WTC11 (cell line): ENCODE data around the gene ATP6V1F. TPM values are rescaled to one million over a fixed set of nuclear protein-coding genes. Genes with fewer than 3 reads are reported as not detected.

Source experiments
- ATAC-seq: fragments of 200-7000 bp; cut with Tn5 transposase; 2 replicates; pipeline ENCODE4 v1.10.0; 2021; ENCODE audit warnings: mild to moderate bottlenecking, moderate library complexity
- CTCF ChIA-PET: fragments of 300-600 bp; sonication (Branson Sonifier 250); formaldehyde crosslinking; loops from one replicate; lab custom pipeline; 2021; ENCODE audit warnings: antibody characterized with exemption; lab: Charles Lee
- POLR2A ChIA-PET: fragments of 350-600 bp; sonication (Branson Sonifier 250); formaldehyde crosslinking; loops from one replicate; lab custom pipeline; 2021; ENCODE audit warnings: antibody characterized with exemption; lab: Charles Lee
- DNase-seq: peaks from one replicate; pipeline ENCODE4 v3.0.0; 2021; ENCODE audit warnings: low spot score
- H3K27ac Mint-ChIP-seq: 2 replicates; pipeline ENCODE4 v1.8.0; 2021; ENCODE audit warnings: mixed read lengths
- H3K27me3 Mint-ChIP-seq: 2 replicates; pipeline ENCODE4 v1.8.0; 2021; ENCODE audit warnings: low read depth, mild to moderate bottlenecking, moderate library complexity, mixed read lengths
- H3K36me3 Mint-ChIP-seq: 2 replicates; pipeline ENCODE4 v1.8.0; 2021; ENCODE audit warnings: mixed read lengths
- H3K4me1 Mint-ChIP-seq: 2 replicates; pipeline ENCODE4 v1.8.0; 2022; ENCODE audit warnings: mixed read lengths
- H3K4me3 Mint-ChIP-seq: 2 replicates; pipeline ENCODE4 v1.8.0; 2021; ENCODE audit warnings: mild to moderate bottlenecking, moderate library complexity, mixed read lengths
- H3K9me3 Mint-ChIP-seq: 2 replicates; pipeline ENCODE4 v1.8.0; 2021; ENCODE audit warnings: mixed read lengths
- ATF1 ChIP-seq: sonication (generic); formaldehyde crosslinking; IDR thresholded peaks from 2 replicates; pipeline ENCODE4 v1.8.1; 2023; ENCODE audit warnings: mild to moderate bottlenecking, moderate library complexity, missing genetic modification reagents
- CBFB ChIP-seq: sonication (generic); formaldehyde crosslinking; IDR thresholded peaks from 2 replicates; pipeline ENCODE4 v1.8.1; 2022; ENCODE audit warnings: mild to moderate bottlenecking, low read depth, missing genetic modification reagents
- ELF4 ChIP-seq: sonication (generic); formaldehyde crosslinking; IDR thresholded peaks from 2 replicates; pipeline ENCODE4 v1.8.1; 2022; ENCODE audit warnings: low read depth, mild to moderate bottlenecking, moderate library complexity, missing genetic modification reagents
- ETV6 ChIP-seq: sonication (generic); formaldehyde crosslinking; IDR thresholded peaks from 2 replicates; pipeline ENCODE4 v1.8.1; 2022; ENCODE audit warnings: mild to moderate bottlenecking, missing genetic modification reagents
- FOXJ3 ChIP-seq: sonication (generic); formaldehyde crosslinking; IDR thresholded peaks from 2 replicates; pipeline ENCODE4 v1.9.0; 2021; ENCODE audit warnings: missing genetic modification reagents, mild to moderate bottlenecking, borderline replicate concordance
- FOXK1 ChIP-seq: sonication (generic); formaldehyde crosslinking; IDR thresholded peaks from 2 replicates; pipeline ENCODE4 v1.8.0; 2022; ENCODE audit warnings: mild to moderate bottlenecking, moderate library complexity, missing genetic modification reagents
- GTF2I ChIP-seq: fragments of 250-450 bp; sonication (Bioruptor Pico); conservative IDR thresholded peaks from 2 replicates; pipeline ENCODE4 v1.4.0; 2021; ENCODE audit warnings: mild to moderate bottlenecking
- MYBL2 ChIP-seq: sonication (generic); formaldehyde crosslinking; IDR thresholded peaks from 2 replicates; pipeline ENCODE4 v1.8.1; 2023; ENCODE audit warnings: mild to moderate bottlenecking, moderate library complexity, missing genetic modification reagents
- NR2C2 ChIP-seq: sonication (generic); formaldehyde crosslinking; IDR thresholded peaks from 2 replicates; pipeline ENCODE4 v1.8.0; 2022; ENCODE audit warnings: mild to moderate bottlenecking, missing genetic modification reagents
- PRRX2 ChIP-seq: fragments of 250-450 bp; sonication (Bioruptor Pico); IDR thresholded peaks from 2 replicates; pipeline ENCODE4 v1.8.0; 2021; ENCODE audit warnings: mild to moderate bottlenecking
- SMAD4 ChIP-seq: sonication (generic); formaldehyde crosslinking; IDR thresholded peaks from 2 replicates; pipeline ENCODE4 v1.8.0; 2022; ENCODE audit warnings: mild to moderate bottlenecking, missing genetic modification reagents
- SP1 ChIP-seq: sonication (generic); formaldehyde crosslinking; conservative IDR thresholded peaks from 2 replicates; pipeline ENCODE4 v1.8.1; 2022; ENCODE audit warnings: missing genetic modification reagents
- TCF7 ChIP-seq: sonication (generic); formaldehyde crosslinking; IDR thresholded peaks from 2 replicates; pipeline ENCODE4 v1.8.0; 2022; ENCODE audit warnings: mild to moderate bottlenecking, low read depth, missing genetic modification reagents, moderate library complexity
- ZNF121 ChIP-seq: sonication (generic); formaldehyde crosslinking; IDR thresholded peaks from 2 replicates; pipeline ENCODE4 v1.8.0; 2023; ENCODE audit warnings: missing genetic modification reagents
- ZNF138 ChIP-seq: sonication (generic); formaldehyde crosslinking; conservative IDR thresholded peaks from 2 replicates; pipeline ENCODE4 v1.8.1; 2022; ENCODE audit warnings: mild to moderate bottlenecking, moderate library complexity, missing genetic modification reagents
- ZNF263 ChIP-seq: sonication (generic); formaldehyde crosslinking; IDR thresholded peaks from 2 replicates; pipeline ENCODE4 v1.8.1; 2022; ENCODE audit warnings: low read depth, mild to moderate bottlenecking, moderate library complexity, missing genetic modification reagents
- ZNF423 ChIP-seq: fragments of 250-450 bp; sonication (Bioruptor Pico); IDR thresholded peaks from 2 replicates; pipeline ENCODE4 v2.1.2; 2022; ENCODE audit warnings: mild to moderate bottlenecking, moderate library complexity
- total RNA-seq: library from RNA; stranded (reverse); gene quantifications from 3 replicates; pipeline ENCODE4 v1.2.3, GENCODE V29; 2021
- TF ChIP-seq, protein P1 (sequence below): sonication (generic); formaldehyde crosslinking; IDR thresholded peaks from 2 replicates; pipeline ENCODE4 v1.8.1; 2022; ENCODE audit warnings: missing genetic modification reagents, borderline replicate concordance
- TF ChIP-seq, protein P2 (sequence below): fragments of 250-450 bp; sonication (Bioruptor Pico); IDR thresholded peaks from 2 replicates; pipeline ENCODE4 v2.1.2; 2022; ENCODE audit warnings: mild to moderate bottlenecking, moderate library complexity
- TF ChIP-seq, protein P3 (sequence below): sonication (generic); formaldehyde crosslinking; IDR thresholded peaks from 2 replicates; pipeline ENCODE4 v1.8.0; 2022; ENCODE audit warnings: mild to moderate bottlenecking, missing genetic modification reagents
- TF ChIP-seq, protein P4 (sequence below): fragments of 250-450 bp; sonication (Bioruptor Pico); conservative IDR thresholded peaks from 2 replicates; pipeline ENCODE4 v1.9.0; 2021; ENCODE audit warnings: mild to moderate bottlenecking
- TF ChIP-seq, protein P5 (sequence below): sonication (generic); formaldehyde crosslinking; IDR thresholded peaks from 2 replicates; pipeline ENCODE4 v1.8.0; 2022; ENCODE audit warnings: missing genetic modification reagents

Gene ATP6V1F
- total RNA-seq, 1 experiment from 2014 or later, result 117 TPM

DNA sequence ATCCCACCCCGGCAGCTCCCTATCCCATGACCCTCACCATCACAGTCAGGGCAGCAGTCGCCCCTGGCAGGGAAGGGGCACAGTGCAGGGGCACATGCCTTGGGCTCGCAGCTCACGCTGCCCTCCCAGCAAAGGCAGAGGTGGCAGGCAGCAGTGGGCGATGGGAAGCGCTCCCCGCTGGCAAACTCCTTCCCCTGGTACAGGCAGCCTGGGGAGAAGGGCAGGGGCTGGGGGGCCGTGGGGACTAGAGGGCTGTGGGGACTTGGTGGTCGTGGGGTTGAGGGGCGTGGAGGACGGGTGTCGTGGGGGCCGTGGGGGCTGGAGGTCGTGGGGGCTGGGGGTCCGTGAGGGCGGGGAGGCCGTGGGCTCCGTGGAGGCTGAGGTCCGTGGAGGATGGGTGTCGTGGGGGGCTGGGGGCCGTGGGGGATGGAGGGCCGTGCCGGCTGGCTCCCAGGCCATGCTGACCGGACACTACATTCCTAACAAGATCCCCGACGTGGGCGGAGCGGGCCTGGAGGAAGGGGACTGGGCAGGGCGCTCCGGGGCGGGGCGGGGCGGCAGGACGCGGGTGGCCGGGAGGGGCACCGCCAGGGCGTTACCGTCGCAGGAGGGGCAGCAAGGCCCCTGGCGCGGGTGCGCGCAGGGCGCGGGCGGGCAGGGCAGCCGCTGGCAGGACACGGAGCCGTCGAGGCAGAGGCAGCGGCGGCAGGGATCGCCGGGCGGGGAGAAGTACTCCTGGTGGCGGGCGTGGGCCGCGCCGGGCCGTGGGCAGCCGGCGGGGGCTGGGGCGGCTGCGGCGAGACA is 27.9 kb downstream of the ATP6V1F start (continued):
- TF ChIP-seq TCF7 (CRISPR knock-in tag), result no peak
- TF ChIP-seq, protein P1, sequence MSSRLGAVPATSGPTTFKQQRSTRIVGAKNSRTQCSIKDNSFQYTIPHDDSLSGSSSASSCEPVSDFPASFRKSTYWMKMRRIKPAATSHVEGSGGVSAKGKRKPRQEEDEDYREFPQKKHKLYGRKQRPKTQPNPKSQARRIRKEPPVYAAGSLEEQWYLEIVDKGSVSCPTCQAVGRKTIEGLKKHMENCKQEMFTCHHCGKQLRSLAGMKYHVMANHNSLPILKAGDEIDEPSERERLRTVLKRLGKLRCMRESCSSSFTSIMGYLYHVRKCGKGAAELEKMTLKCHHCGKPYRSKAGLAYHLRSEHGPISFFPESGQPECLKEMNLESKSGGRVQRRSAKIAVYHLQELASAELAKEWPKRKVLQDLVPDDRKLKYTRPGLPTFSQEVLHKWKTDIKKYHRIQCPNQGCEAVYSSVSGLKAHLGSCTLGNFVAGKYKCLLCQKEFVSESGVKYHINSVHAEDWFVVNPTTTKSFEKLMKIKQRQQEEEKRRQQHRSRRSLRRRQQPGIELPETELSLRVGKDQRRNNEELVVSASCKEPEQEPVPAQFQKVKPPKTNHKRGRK (CRISPR knock-in tag), result no peak
- no peak for TF ChIP-seq MYBL2 (CRISPR knock-in tag)
- TF ChIP-seq PRRX2 (CRISPR knock-in tag), result no peak
- TF ChIP-seq NR2C2 (CRISPR knock-in tag), result no peak
- no peak for TF ChIP-seq FOXJ3 (CRISPR knock-in tag)
- no peak for TF ChIP-seq ELF4 (CRISPR knock-in tag)

DNA sequence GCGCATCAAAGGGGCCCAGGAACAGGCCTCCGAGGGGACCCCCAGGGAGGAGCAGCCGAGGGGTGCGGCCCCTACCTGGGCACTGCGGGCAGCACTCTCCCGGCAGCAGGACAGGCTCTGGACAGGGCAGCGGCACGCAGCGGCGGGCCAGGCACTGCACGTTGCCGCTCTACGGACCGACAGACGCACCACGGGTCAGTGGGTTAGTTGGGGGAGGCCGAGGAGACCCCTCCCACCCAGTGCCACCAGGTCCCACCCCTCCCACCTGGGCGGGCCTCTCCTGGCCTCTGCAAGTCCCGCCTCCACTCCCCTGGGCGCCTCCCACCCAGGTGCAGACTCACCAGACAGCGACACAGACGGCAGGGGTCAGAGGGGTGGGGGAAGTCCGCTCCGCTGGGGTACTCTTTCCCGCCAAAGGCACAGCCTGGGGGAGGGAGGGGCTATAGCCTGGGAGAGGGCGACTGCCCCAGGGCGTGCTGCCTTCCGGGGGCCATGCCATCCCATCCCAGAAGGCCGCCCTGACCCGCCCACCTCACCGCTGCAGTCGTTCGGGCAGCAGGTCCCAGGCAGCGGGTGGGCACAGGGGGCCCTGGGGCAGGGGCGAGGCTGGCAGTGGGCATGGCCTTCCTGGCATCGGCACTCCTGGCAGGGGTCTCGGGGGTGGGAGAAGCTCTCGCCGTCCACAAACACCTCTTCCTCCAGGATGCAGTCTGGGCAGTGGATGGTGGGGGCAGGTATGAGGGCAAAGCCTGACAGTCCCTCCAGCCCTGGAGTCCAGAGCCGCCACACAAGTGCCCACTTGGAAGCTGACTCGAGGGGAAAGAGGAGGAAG is 28.7 kb downstream of the ATP6V1F start:
- no peak overlapping the region for H3K27ac Mint-ChIP-seq
- DNase-seq (peak; percentile 67), ATAC-seq (peak; percentile 69)
- CTCF ChIA-PET, result interaction anchor here (2.1 kb wide), 1 partner anchor 8 kb away, joined by 11 read pairs; no protein-coding TSS in a partner anchor
- POLR2A ChIA-PET, result no interaction called here
- TF ChIP-seq ZNF263 (CRISPR knock-in tag), result no peak
- TF ChIP-seq ZNF121, result peak; percentile 43; the same call in 1 of the 2 replicates
- 0 out of 2 replicates have a peak, but pooled peaks have one; percentile 45 for TF ChIP-seq SP1 (CRISPR knock-in tag)
- 0 out of 2 replicates have a peak, but pooled peaks have one; percentile 30 for TF ChIP-seq ZNF423 (CRISPR knock-in tag)
- no peaks in the 10 kb centered on the region for H3K36me3 Mint-ChIP-seq
- H3K4me3 Mint-ChIP-seq, result peak overlapping the region; percentile 50
- H3K4me1 Mint-ChIP-seq, result peaks cover 3% of the 10 kb centered on the region; the same call in 1 of the 2 replicates
- no peaks in the 10 kb centered on the region for H3K9me3 Mint-ChIP-seq
- peaks cover 7% of the 10 kb centered on the region; the same call in 1 of the 2 replicates for H3K27me3 Mint-ChIP-seq

DNA sequence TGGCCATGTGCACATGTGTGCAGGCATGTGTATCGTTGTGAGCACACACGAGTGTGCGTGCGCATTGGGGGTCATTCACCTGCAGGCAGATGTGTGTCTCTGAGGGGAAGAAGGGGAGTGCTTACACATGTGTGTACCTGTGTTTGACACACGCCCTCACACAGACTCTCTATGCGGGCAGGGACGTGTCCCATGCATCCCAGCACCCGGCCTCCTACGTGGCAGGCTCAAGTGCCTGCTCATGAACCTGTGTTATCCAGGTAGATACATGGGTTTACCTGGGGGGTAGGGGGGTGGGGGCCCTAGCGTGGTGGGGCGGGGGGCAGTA is 29.2 kb downstream of the ATP6V1F start:
- DNase-seq (no peak), ATAC-seq (no peak)
- ChIA-PET POLR2A (no interaction called here), CTCF (interaction anchor here (2.1 kb wide), 1 partner anchor 8 kb away, joined by 11 read pairs; no protein-coding TSS in a partner anchor)
- no peak overlapping the region for H3K27ac Mint-ChIP-seq
- no peaks in the 10 kb centered on the region for H3K36me3 Mint-ChIP-seq
- H3K4me3 Mint-ChIP-seq, result peak overlapping the region; percentile 50
- H3K4me1 Mint-ChIP-seq, result peaks cover 3% of the 10 kb centered on the region; the same call in 1 of the 2 replicates
- peaks cover 2% of the 10 kb centered on the region for H3K9me3 Mint-ChIP-seq
- H3K27me3 Mint-ChIP-seq, result peaks cover 7% of the 10 kb centered on the region; the same call in 1 of the 2 replicates
- TF ChIP-seq, protein P2, sequence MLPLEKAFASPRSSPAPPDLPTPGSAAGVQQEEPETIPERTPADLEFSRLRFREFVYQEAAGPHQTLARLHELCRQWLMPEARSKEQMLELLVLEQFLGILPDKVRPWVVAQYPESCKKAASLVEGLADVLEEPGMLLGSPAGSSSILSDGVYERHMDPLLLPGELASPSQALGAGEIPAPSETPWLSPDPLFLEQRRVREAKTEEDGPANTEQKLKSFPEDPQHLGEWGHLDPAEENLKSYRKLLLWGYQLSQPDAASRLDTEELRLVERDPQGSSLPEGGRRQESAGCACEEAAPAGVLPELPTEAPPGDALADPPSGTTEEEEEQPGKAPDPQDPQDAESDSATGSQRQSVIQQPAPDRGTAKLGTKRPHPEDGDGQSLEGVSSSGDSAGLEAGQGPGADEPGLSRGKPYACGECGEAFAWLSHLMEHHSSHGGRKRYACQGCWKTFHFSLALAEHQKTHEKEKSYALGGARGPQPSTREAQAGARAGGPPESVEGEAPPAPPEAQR (CRISPR knock-in tag), result no peak
- TF ChIP-seq, protein P3, sequence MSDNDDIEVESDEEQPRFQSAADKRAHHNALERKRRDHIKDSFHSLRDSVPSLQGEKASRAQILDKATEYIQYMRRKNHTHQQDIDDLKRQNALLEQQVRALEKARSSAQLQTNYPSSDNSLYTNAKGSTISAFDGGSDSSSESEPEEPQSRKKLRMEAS (CRISPR knock-in tag), result no peak
- TF ChIP-seq GTF2I (CRISPR knock-in tag), result no peak
- TF ChIP-seq ZNF138 (CRISPR knock-in tag), result no peak
- TF ChIP-seq CBFB (CRISPR knock-in tag), result no peak
- TF ChIP-seq ETV6, result no peak
- TF ChIP-seq, protein P4, sequence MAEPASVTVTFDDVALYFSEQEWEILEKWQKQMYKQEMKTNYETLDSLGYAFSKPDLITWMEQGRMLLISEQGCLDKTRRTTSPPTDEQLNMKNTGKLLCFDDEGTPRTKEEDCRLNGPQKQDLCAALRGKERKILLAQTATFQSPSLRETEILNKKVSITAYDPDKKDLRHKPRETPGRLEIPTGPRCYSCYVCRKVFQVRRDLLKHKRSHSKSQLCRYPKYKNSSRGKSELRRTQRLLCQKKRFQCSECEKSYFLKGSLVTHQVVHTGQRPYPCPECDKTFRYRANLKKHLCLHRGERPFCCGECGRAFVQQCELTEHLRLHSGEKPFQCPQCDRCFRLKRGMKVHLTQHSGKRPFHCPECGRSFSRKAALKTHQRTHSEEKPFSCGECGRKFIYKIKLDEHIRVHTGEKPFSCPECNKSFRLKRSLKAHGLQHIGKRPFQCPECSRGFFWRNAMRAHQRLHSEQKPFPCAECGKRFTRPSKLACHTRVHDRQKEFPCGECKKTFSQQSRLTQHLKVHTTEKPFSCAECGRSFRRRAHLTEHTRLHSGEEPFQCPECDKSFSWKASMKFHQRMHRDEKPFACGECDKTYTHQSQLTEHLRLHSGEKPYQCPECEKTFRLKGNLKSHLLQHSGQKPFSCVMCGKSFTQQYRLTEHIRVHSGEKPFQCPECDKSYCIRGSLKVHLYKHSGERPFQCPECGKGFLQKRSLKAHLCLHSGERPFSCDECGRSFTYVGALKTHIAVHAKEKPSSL, result no peak
- no peak for TF ChIP-seq SMAD4
- no peak for TF ChIP-seq FOXK1
- TF ChIP-seq ATF1 (CRISPR knock-in tag), result no peak
- TF ChIP-seq, protein P5, sequence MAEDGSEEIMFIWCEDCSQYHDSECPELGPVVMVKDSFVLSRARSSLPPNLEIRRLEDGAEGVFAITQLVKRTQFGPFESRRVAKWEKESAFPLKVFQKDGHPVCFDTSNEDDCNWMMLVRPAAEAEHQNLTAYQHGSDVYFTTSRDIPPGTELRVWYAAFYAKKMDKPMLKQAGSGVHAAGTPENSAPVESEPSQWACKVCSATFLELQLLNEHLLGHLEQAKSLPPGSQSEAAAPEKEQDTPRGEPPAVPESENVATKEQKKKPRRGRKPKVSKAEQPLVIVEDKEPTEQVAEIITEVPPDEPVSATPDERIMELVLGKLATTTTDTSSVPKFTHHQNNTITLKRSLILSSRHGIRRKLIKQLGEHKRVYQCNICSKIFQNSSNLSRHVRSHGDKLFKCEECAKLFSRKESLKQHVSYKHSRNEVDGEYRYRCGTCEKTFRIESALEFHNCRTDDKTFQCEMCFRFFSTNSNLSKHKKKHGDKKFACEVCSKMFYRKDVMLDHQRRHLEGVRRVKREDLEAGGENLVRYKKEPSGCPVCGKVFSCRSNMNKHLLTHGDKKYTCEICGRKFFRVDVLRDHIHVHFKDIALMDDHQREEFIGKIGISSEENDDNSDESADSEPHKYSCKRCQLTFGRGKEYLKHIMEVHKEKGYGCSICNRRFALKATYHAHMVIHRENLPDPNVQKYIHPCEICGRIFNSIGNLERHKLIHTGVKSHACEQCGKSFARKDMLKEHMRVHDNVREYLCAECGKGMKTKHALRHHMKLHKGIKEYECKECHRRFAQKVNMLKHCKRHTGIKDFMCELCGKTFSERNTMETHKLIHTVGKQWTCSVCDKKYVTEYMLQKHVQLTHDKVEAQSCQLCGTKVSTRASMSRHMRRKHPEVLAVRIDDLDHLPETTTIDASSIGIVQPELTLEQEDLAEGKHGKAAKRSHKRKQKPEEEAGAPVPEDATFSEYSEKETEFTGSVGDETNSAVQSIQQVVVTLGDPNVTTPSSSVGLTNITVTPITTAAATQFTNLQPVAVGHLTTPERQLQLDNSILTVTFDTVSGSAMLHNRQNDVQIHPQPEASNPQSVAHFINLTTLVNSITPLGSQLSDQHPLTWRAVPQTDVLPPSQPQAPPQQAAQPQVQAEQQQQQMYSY (CRISPR knock-in tag), result no peak
